Dermis microvascular lymphatic vessel endothelial cell (primary cell): ENCODE data around the gene TRIP13. TPM values are rescaled to one million over a fixed set of nuclear protein-coding genes. Genes with fewer than 3 reads are reported as not detected.

Experiments
- DNase-seq, 2 donors: peaks; one replicate each; pipeline versions ENCODE4 v3.0.0 to v3.0.0-alpha.2; 2010; ENCODE audit warnings: low read depth in 2 of 2
- total RNA-seq: library from RNA; depleted of rRNA; stranded (reverse); fragments of >200 nt; gene quantifications from 2 replicates; pipeline ENCODE4 v1.2.1, GENCODE V29; 2014

The TRIP13 gene
- total RNA-seq, 1 donor from 2014 or later: 19.4 TPM

DNA sequence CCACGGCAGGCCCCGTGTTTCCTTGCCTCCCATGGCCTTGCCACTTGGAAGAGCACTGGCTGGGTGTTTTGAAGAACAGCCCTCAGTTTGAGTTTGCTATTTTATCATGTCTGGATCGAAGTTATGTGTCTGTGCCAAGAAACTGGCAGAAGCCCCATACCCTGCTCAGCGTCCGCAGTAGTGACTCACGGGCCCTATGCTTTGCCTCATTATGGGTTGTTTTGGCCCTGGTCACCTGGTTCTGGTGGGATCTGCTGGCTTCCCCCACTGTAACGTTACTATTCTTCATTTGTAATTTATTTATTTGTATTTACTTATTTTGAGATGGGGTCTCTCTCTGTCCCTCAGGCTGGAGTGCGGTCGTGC, 73.6 kb downstream of the TRIP13 start:
- DNase-seq: no peak

DNA sequence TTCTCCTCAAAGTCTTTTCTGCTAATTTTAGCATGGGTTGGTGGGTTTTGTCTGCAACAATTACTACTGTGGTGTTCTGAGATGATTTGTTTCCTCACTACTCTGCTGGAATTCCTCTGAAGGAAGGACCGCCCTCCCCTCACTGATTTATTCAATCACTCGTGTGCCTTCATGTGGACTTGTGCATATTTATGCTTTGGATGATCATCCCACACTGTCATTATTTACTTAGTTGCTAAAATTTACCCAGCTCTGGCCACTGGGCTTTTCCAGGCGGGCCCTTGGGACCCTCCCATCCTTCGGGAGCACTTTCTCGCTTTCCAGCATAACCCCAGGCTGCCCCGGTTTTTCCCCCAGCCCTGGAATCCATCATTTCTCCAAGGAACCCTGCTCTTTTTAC, 74.3 kb downstream of the TRIP13 start:
- DNase-seq: no peak

Other genes starting within 250 kb of the TRIP13 start
- gene TPPP, start 199.5 kb upstream of the TRIP13 start, total RNA-seq: 0.13 TPM in 2 replicates
- not detected in 2 replicates for gene ZDHHC11B, start 108.2 kb upstream of the TRIP13 start, total RNA-seq
- gene ZDHHC11, start 41.9 kb upstream of the TRIP13 start, total RNA-seq: 0.26 and 1.5 TPM in 2 replicates
- gene BRD9, start 83 bp upstream of the TRIP13 start, total RNA-seq: 26.6 and 31.6 TPM in 2 replicates
- 0.13 and 0.76 TPM in 2 replicates for gene NKD2, start 115.9 kb downstream of the TRIP13 start, total RNA-seq
- gene SLC12A7, start 219.2 kb downstream of the TRIP13 start, total RNA-seq: 20.2 and 32.2 TPM in 2 replicates